Measurements from ENCODE around the gene PRDM8.

DNA sequence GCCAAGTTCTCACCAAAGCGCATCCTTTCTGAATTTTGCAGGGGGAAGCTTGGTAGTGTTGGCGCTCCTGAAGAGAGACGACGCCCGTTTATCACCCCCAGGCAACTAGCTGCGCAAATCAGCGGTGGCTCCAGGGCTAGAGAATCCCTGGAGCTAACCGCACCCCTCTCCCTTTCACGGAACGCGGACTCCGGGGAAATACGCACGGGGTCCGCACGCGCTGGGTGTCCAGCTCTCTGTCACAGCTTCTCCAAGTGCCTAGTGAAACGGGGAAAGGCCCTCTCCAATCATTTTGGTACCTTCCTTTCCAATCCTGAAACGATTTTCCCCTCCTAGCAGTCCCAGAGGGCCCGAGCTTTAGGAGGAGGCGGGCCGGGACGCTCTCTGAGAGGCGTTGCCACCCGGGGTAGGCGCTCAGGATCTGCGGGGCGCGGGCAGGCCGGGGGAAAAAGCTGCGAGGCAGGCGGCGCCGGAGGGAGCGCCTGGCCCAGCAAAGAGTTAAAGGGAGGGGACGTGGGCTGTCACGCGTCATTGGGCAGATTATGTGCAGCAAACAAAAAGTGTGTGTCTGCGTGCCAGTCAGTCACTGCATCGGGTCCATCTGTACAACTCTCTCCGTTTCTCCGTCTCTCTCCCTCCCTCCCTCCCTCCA lies at the start of gene PRDM8:
- no peak for TF ChIP-seq POLR2A (IDR thresholded peaks at IDR 0.05; ENCODE audit: low read depth, low read length)
- no peak for TF ChIP-seq POLR2AphosphoS5 (IDR thresholded peaks at IDR 0.05; ENCODE audit: low read depth, low read length)
